HG02642 (cell line): Measurements from ENCODE around the gene ANGPT4.
"Not testable (repeated sequence)": the region's sequence is repeated elsewhere in the genome, so short reads cannot be mapped to it uniquely, and the experiment has no call there.

Source experiments
- ATAC-seq: cut with Tn5 transposase; IDR thresholded peaks from one replicate; pipeline ENCODE4 v1.9.1; 2021; ENCODE audit warnings: mild to moderate bottlenecking; ENCODE audit not compliant: unreplicated experiment, poor library complexity

Gene ANGPT4

GRCh38 chr20:831251-831650, 84.9 kb downstream of the ANGPT4 start:
- ATAC-seq = no peak

GRCh38 chr20:830011-830521, 86.1 kb downstream of the ANGPT4 start:
- no peak for ATAC-seq

GRCh38 chr20:829551-829950, 86.6 kb downstream of the ANGPT4 start:
- no peak for ATAC-seq

- no peak for ATAC-seq
Observed at GRCh38 chr20:828987-829386, 87.1 kb downstream of the ANGPT4 start.

- ATAC-seq = not testable (repeated sequence)
Observed at GRCh38 chr20:827981-828380, 88.2 kb downstream of the ANGPT4 start.

GRCh38 chr20:826695-827323, 89.3 kb downstream of the ANGPT4 start:
- ATAC-seq = no peak

- ATAC-seq = no peak
Observed at GRCh38 chr20:825710-826421, 90.3 kb downstream of the ANGPT4 start.

GRCh38 chr20:824916-825315, 91.2 kb downstream of the ANGPT4 start:
- no peak for ATAC-seq

- ATAC-seq = no peak
Observed at GRCh38 chr20:824490-824889, 91.6 kb downstream of the ANGPT4 start.

- no peak for ATAC-seq
Observed at GRCh38 chr20:823574-823902, 92.6 kb downstream of the ANGPT4 start.

- no peak for ATAC-seq
Observed at GRCh38 chr20:822651-823573, 93.2 kb downstream of the ANGPT4 start.

- ATAC-seq = no peak
Observed at GRCh38 chr20:821731-822065, 94.4 kb downstream of the ANGPT4 start.

GRCh38 chr20:821046-821730, 94.9 kb downstream of the ANGPT4 start:
- ATAC-seq = no peak

GRCh38 chr20:820323-820953, 95.7 kb downstream of the ANGPT4 start:
- no peak for ATAC-seq
